WTC11 (cell line): ENCODE results near the gene S1PR5. TPM values are rescaled to one million over a fixed set of nuclear protein-coding genes. Genes with fewer than 3 reads are reported as not detected.

Experiments used
- AFF4 ChIP-seq: sonication (generic); formaldehyde crosslinking; IDR thresholded peaks from 2 replicates; pipeline ENCODE4 v1.8.1; 2023; ENCODE audit warnings: mild to moderate bottlenecking, missing genetic modification reagents, borderline replicate concordance
- ATF6 ChIP-seq: sonication (generic); formaldehyde crosslinking; IDR thresholded peaks from 2 replicates; pipeline ENCODE4 v1.8.1; 2023; ENCODE audit warnings: mild to moderate bottlenecking, missing genetic modification reagents
- CDX4 ChIP-seq: fragments of 250-450 bp; sonication (Bioruptor Pico); IDR thresholded peaks from 2 replicates; pipeline ENCODE4 v1.9.0; 2021; ENCODE audit warnings: moderate library complexity, mild to moderate bottlenecking, inconsistent platforms, borderline replicate concordance
- CREM ChIP-seq: sonication (generic); formaldehyde crosslinking; IDR thresholded peaks from 2 replicates; pipeline ENCODE4 v1.8.1; 2022; ENCODE audit warnings: mild to moderate bottlenecking, missing genetic modification reagents, moderate library complexity
- E2F5 ChIP-seq: sonication (generic); formaldehyde crosslinking; IDR thresholded peaks from 2 replicates; pipeline ENCODE4 v1.8.1; 2022; ENCODE audit warnings: mild to moderate bottlenecking, moderate library complexity, missing genetic modification reagents
- FOXP1 ChIP-seq: sonication (generic); formaldehyde crosslinking; IDR thresholded peaks from 2 replicates; pipeline ENCODE4 v1.8.0; 2022; ENCODE audit warnings: missing genetic modification reagents, mild to moderate bottlenecking, moderate library complexity, borderline replicate concordance
- GTF2I ChIP-seq: fragments of 250-450 bp; sonication (Bioruptor Pico); conservative IDR thresholded peaks from 2 replicates; pipeline ENCODE4 v1.4.0; 2021; ENCODE audit warnings: mild to moderate bottlenecking
- HMGA2 ChIP-seq: fragments of 250-450 bp; sonication (Bioruptor Pico); IDR thresholded peaks from 2 replicates; pipeline ENCODE4 v1.4.0; 2021; ENCODE audit warnings: mild to moderate bottlenecking, moderate library complexity
- IRF2 ChIP-seq: sonication (generic); formaldehyde crosslinking; IDR thresholded peaks from 2 replicates; pipeline ENCODE4 v1.8.0; 2022; ENCODE audit warnings: low read depth, missing genetic modification reagents, borderline replicate concordance
- NFYB ChIP-seq: sonication (generic); formaldehyde crosslinking; conservative IDR thresholded peaks from 2 replicates; pipeline ENCODE4 v1.8.0; 2022; ENCODE audit warnings: low read depth, missing genetic modification reagents
- SOX15 ChIP-seq: fragments of 250-450 bp; sonication (Bioruptor Pico); IDR thresholded peaks from 2 replicates; pipeline ENCODE4 v1.9.0; 2021; ENCODE audit warnings: mild to moderate bottlenecking
- TCF7 ChIP-seq: sonication (generic); formaldehyde crosslinking; IDR thresholded peaks from 2 replicates; pipeline ENCODE4 v1.8.0; 2022; ENCODE audit warnings: mild to moderate bottlenecking, low read depth, missing genetic modification reagents, moderate library complexity
- USF2 ChIP-seq: sonication (generic); formaldehyde crosslinking; IDR thresholded peaks from 2 replicates; pipeline ENCODE4 v1.8.1; 2023; ENCODE audit warnings: mild to moderate bottlenecking, missing genetic modification reagents, moderate library complexity
- ZNF263 ChIP-seq: sonication (generic); formaldehyde crosslinking; IDR thresholded peaks from 2 replicates; pipeline ENCODE4 v1.8.1; 2022; ENCODE audit warnings: low read depth, mild to moderate bottlenecking, moderate library complexity, missing genetic modification reagents
- ZNF281 ChIP-seq: sonication (generic); formaldehyde crosslinking; IDR thresholded peaks from 2 replicates; pipeline ENCODE4 v1.8.0; 2023; ENCODE audit warnings: mild to moderate bottlenecking, missing genetic modification reagents
- ZNF396 ChIP-seq: fragments of 250-450 bp; sonication (Bioruptor Pico); IDR thresholded peaks from 2 replicates; pipeline ENCODE4 v1.8.0; 2021; ENCODE audit warnings: mild to moderate bottlenecking, moderate library complexity, borderline replicate concordance
- total RNA-seq: library from RNA; stranded (reverse); gene quantifications from 3 replicates; pipeline ENCODE4 v1.2.3, GENCODE V29; 2021

Gene S1PR5
- total RNA-seq, 1 experiment from 2014 or later = 5.4 TPM

- TF ChIP-seq HMGA2 (no peak), ZNF281 (CRISPR knock-in tag) (no peak), USF2 (CRISPR knock-in tag) (no peak), ZNF396 (CRISPR knock-in tag) (no peak), ATF6 (CRISPR knock-in tag) (no peak), GTF2I (CRISPR knock-in tag) (no peak), TCF7 (0 out of 2 replicates have a peak, but pooled peaks have one; percentile 62), AFF4 (CRISPR knock-in tag) (no peak), FOXP1 (CRISPR knock-in tag) (peak; percentile 71; the same call in 1 of the 2 replicates), CDX4 (CRISPR knock-in tag) (no peak), NFYB (CRISPR knock-in tag) (peak; percentile 24; the same call in 1 of the 2 replicates), IRF2 (CRISPR knock-in tag) (no peak), E2F5 (CRISPR knock-in tag) (no peak; the same call in 1 of the 2 replicates), SOX15 (no peak), ZNF263 (no peak), CREM (CRISPR knock-in tag) (0 out of 2 replicates have a peak, but pooled peaks have one; percentile 21)
Observed at GRCh38 chr19:10543420-10544241, 26.4 kb upstream of the S1PR5 start, which contains the start of gene ATG4D (continued).
